Measurements from ENCODE around the gene KCTD7.

- TF ChIP-seq CTCF (IDR thresholded peaks at IDR 0.05) (no peak), POLR2A (IDR thresholded peaks at IDR 0.05) (no peak)
Measured at GRCh38 chr7:66615699-66616098, 13.0 kb upstream of the KCTD7 start.
